HepG2 (cell line): Measurements from ENCODE around the gene TXNDC9. TPM values are rescaled to one million over a fixed set of nuclear protein-coding genes. Genes with fewer than 3 reads are reported as not detected.
"Not testable (repeated sequence)": the region's sequence is repeated elsewhere in the genome, so short reads cannot be mapped to it uniquely, and the experiment has no call there.

Experiments
- ATAC-seq: fragments of 200-7000 bp; cut with Tn5 transposase; 3 replicates; pipeline ENCODE4 v1.9.1; 2020; ENCODE audit warnings: mild to moderate bottlenecking, moderate library complexity
- BruUV-seq: library from RNA; stranded (reverse); fragments of 400-500 nt; replicated peaks from 2 replicates; lab custom pipeline; 2021; lab: Mats Ljungman, UMichigan
- CTCF ChIA-PET: fragments of 300-600 bp; formaldehyde crosslinking; extraction: SDS; loops from one replicate; lab custom pipeline; 2021; ENCODE audit warnings: low total read pairs, inconsistent platforms, low intra/inter-chr PET ratio; lab: Yijun Ruan, JAX
- POLR2A ChIA-PET: fragments of 350-600 bp; sonication (Branson Sonifier 250); formaldehyde crosslinking; loops from one replicate; lab custom pipeline; 2020; ENCODE audit warnings: antibody characterized with exemption, inconsistent platforms; lab: Yijun Ruan, JAX
- DNase-seq: peaks from one replicate; pipeline ENCODE4 v3.0.0-alpha.2; 2015; ENCODE audit warnings: low spot score
- FAIRE-seq: peaks from 3 replicates; lab custom pipeline; 2011; peaks lifted over from hg19 to GRCh38; lab: Jason Lieb, UNC
- H2AFZ ChIP-seq: one replicate; pipeline ENCODE4 v1.6.1; 2011; ENCODE audit warnings: low read length, inconsistent platforms
- H3K27ac ChIP-seq: fragments of 300-600 bp; 3 replicates; pipeline ENCODE4 v1.8.0; 2011; ENCODE audit warnings: mixed run types, mild to moderate bottlenecking, mixed read lengths, low read length, inconsistent platforms; ENCODE audit not compliant: insufficient read depth; ENCODE audit errors: extremely low read length
- H3K27me3 ChIP-seq, 2 experiments: fragments of 200-600 bp in 1 of 2; 2 replicates in 1 of 2; 3 replicates in 1 of 2; pipeline versions ENCODE4 v1.6.0 to v1.8.0; 2011; ENCODE audit warnings: low read length in 2 of 2, mild to moderate bottlenecking in 2 of 2, moderate library complexity in 2 of 2, inconsistent platforms in 1 of 2; ENCODE audit not compliant: insufficient read depth in 2 of 2, control insufficient read depth in 1 of 2
- H3K36me3 ChIP-seq, 2 experiments: fragments of 200-600 bp in 1 of 2; replicated peaks in 1 of 2; 2 replicates in 1 of 2; 3 replicates in 1 of 2; pipeline versions ENCODE4 v1.5.1 to v1.8.0; 2011; ENCODE audit warnings: low read length in 2 of 2, inconsistent platforms in 1 of 2; ENCODE audit not compliant: insufficient read depth in 2 of 2, control insufficient read depth in 1 of 2
- H3K4me1 ChIP-seq: 2 replicates; pipeline ENCODE4 v1.5.1; 2012; ENCODE audit warnings: low read length, inconsistent platforms; ENCODE audit not compliant: insufficient read depth
- H3K4me2 ChIP-seq: 2 replicates; pipeline ENCODE4 v1.6.0; 2011; ENCODE audit warnings: low read depth, low read length, inconsistent platforms
- H3K4me3 ChIP-seq, 3 experiments: fragments of 200-600 bp in 1 of 3; sonication (generic), shearing (Covaris generic) in 1 of 3; replicated peaks in 1 of 3; 2 replicates each; pipeline ENCODE4 v1.5.1; 2011 to 2016; ENCODE audit warnings: low read length in 3 of 3, inconsistent platforms in 2 of 3, low read depth in 2 of 3, mild to moderate bottlenecking in 2 of 3, control low read depth in 1 of 3, mixed read lengths in 1 of 3; ENCODE audit not compliant: insufficient read depth in 1 of 3
- H3K79me2 ChIP-seq: one replicate; pipeline ENCODE4 v1.6.1; 2011; ENCODE audit warnings: low read length, inconsistent platforms; ENCODE audit not compliant: insufficient read depth
- H3K9ac ChIP-seq: 2 replicates; pipeline ENCODE4 v1.6.0; 2011; ENCODE audit warnings: mild to moderate bottlenecking, low read depth, low read length, inconsistent platforms; ENCODE audit not compliant: insufficient read depth
- H3K9me3 ChIP-seq: 2 replicates; pipeline ENCODE4 v1.5.1; 2012; ENCODE audit warnings: mild to moderate bottlenecking, low read length
- H4K20me1 ChIP-seq: 2 replicates; pipeline ENCODE4 v1.6.0; 2011; ENCODE audit warnings: inconsistent platforms, mild to moderate bottlenecking, low read length, moderate library complexity; ENCODE audit not compliant: insufficient read depth
- GLI4 ChIP-seq: sonication (generic); formaldehyde crosslinking; IDR thresholded peaks from 2 replicates; pipeline ENCODE4 v1.5.1; 2020; ENCODE audit warnings: missing genetic modification reagents, mild to moderate bottlenecking, moderate library complexity, borderline replicate concordance
- TBP ChIP-seq: sonication (generic); formaldehyde crosslinking; IDR thresholded peaks from 2 replicates; pipeline ENCODE4 v1.5.0; 2020; ENCODE audit warnings: missing genetic modification reagents
- ZNF430 ChIP-seq: sonication (generic); formaldehyde crosslinking; IDR thresholded peaks from 2 replicates; pipeline ENCODE4 v1.9.0; 2021; ENCODE audit warnings: mild to moderate bottlenecking, missing genetic modification reagents
- WGBS: methylation state at CpG from one replicate; pipeline ENCODE4 v1.1.6; 2017; ENCODE audit warnings: low lambda C conversion rate; 5-methylcytosine and 5-hydroxymethylcytosine counted together
- in situ Hi-C: cut with HindIII; loops from 2 replicates; pipeline ENCODE4 v1.10.0; 2017; ENCODE audit warnings: low pct_unique_long_range_greater_than_20kb; ENCODE audit not compliant: extremely low pct_ligation_motif_present
- intact Hi-C: fragments of 100-400 bp; cut with micrococcal nuclease; formaldehyde crosslinking; loops from one replicate; pipeline ENCODE4 v1.10.0; 2022; ENCODE audit not compliant: unreplicated experiment
- polyA plus RNA-seq, 8 experiments: library from polyadenylated mRNA; depleted of rRNA in 3 of 8; stranded (reverse) in 7 of 8; unstranded in 1 of 8; fragments of >200 nt; fragmentation: Illumina TruSeq in 4 of 8; extraction: Trizol in 4 of 8; gene quantifications; 2 replicates each; pipeline versions ENCODE4 v1.2.1 to v1.2.3, GENCODE V29; 2011 to 2016; ENCODE audit warnings: low read depth in 4 of 8, missing spikeins in 1 of 8, mixed read lengths in 1 of 8; ENCODE audit not compliant: insufficient read depth in 1 of 8
- total RNA-seq, 5 experiments: library from RNA; depleted of rRNA; stranded (reverse); fragments of >200 nt; fragmentation: Illumina TruSeq; extraction: Trizol; gene quantifications; 2 replicates each; pipeline ENCODE4 v1.2.3, GENCODE V29; 2016; ENCODE audit warnings: low read depth in 1 of 5

Gene TXNDC9
- total and polyA plus RNA-seq, 2 of the 13 experiments (the other 11 are each of a cell fraction or from before 2014, with no cell fraction given) = 35.2 to 94.6 TPM

DNA sequence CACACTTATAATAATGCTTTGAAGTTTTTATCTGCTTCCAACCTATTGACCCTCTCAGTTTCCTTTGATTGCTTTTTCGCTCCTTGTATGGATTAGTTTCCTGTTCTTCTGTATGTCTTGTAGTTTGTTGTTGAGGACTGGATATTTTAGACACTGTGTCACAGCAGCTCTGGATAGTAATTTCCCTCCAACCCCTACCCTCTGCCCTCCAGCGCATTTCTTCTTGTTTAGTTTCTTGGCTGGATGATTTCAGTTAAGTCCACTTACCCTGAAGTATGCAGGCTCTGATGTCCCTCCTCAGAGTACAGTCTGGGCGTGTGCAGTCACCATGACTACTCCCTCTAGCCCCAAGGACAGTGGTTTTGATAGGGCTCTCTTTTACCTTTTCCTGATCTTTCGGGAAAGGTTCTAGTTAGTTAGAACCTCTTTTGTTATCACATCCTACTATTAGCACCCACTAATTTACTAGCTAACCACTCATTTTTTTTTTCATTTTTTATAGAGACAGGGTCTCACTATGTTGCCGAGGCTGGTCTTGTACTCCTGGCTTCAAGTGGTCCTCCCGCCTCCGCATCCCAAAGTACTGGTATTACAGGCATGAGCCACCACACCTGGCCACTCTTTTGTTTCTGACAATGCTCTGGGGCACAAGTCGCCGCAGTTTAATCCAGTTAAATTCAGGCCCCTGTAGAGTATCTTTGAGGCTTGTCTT is 18.8 kb downstream of the TXNDC9 start:
- H4K20me1 ChIP-seq = no peaks in the 10 kb centered on the region
- DNase-seq (no peak), ATAC-seq (peak; percentile 46), FAIRE-seq (no peak)
- CTCF ChIA-PET = no interaction called here
- intact Hi-C loops (no loop called here), in situ Hi-C loops (no loop called here)
- H3K9ac ChIP-seq = no peak overlapping the region
- 97% methylated on average over 9 of the region's 9 CpGs for WGBS
- H3K79me2 ChIP-seq = no peaks in the 10 kb centered on the region
- no TSS peak for BruUV-seq
- H3K4me2 ChIP-seq = no peak overlapping the region
- no peaks in the 10 kb centered on the region for H3K9me3 ChIP-seq
- H2AFZ ChIP-seq = no peak overlapping the region
- peaks cover 11 to 47% of the 10 kb centered on the region in 2 experiments for H3K36me3 ChIP-seq
- no peak overlapping the region for H3K4me3 ChIP-seq
- TF ChIP-seq ZNF430 (no peak), GLI4 (CRISPR knock-in tag) (no peak), TBP (no peak)
- POLR2A ChIA-PET = no interaction called here
- no peaks in the 10 kb centered on the region for H3K27me3 ChIP-seq
- no peaks in the 10 kb centered on the region for H3K4me1 ChIP-seq
- H3K27ac ChIP-seq = no peak overlapping the region

DNA sequence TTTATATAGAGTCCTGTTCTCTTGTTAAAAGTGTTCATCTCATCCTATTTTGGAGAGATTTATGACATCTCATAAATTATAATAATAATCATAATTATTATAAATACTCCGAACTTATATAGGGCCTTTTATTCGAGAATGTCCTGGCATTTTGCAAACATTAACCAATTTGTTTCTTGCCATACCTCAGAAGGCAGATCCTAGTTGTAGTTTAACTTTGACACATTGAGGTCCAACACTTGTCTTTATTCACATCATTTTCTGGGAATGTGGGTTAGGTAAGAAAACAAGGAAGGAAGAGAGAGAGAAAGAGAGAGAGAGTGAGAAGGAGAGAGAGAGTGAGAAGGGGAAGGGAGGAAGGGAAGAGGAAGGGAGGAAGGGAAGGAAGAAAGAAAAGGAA is 35.0 kb downstream of the TXNDC9 start, which contains the start of gene LYG1:
Gene LYG1, minus strand, starts transcription at position 101 of the 400 bp plus-strand sequence. CDS start 5,527 bp downstream, outside the sequence.
- intact Hi-C loops, H2AFZ ChIP-seq, H3K79me2 ChIP-seq, H3K27me3 ChIP-seq, H3K27ac ChIP-seq, H3K9ac ChIP-seq, H3K36me3 ChIP-seq, H4K20me1 ChIP-seq, in situ Hi-C loops, H3K4me1 ChIP-seq, POLR2A ChIA-PET, ATAC-seq, H3K4me2 ChIP-seq, H3K9me3 ChIP-seq, CTCF ChIA-PET, DNase-seq, BruUV-seq, H3K4me3 ChIP-seq: not testable (repeated sequence)
- WGBS = 74% methylated on average over 2 of the region's 2 CpGs
- FAIRE-seq = peak; percentile 46
